GM21423 (cell line): ENCODE results near the gene ARFIP2.

ENCODE experiments used
- ATAC-seq: cut with Tn5 transposase; IDR thresholded peaks from one replicate; pipeline ENCODE4 v1.9.1; 2021; ENCODE audit warnings: mild to moderate bottlenecking, moderate library complexity; ENCODE audit not compliant: unreplicated experiment

The ARFIP2 gene

DNA sequence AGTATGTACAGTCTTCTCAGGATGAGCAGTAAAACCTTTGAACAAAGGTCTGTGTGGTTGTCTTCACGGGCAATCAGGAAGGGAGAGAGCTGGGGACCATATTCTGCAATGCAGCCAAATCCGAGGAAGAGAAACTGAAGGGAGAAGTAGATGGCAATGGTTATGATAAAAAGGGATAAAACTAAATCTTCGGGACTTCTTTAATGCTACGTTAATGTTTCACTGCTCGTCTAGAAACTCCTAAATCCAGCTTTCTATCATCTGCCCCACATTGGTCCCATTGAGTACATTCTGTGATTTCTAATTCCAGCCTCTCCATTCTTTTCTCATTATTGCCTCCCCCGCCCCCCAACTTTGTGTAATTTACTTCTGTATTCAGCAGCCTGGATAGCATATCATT lies 1.9 kb upstream of the ARFIP2 start:
- ATAC-seq: no peak

- no peak for ATAC-seq
Observed at GRCh38 chr11:6482441-6482840, 1.3 kb upstream of the ARFIP2 start.

DNA sequence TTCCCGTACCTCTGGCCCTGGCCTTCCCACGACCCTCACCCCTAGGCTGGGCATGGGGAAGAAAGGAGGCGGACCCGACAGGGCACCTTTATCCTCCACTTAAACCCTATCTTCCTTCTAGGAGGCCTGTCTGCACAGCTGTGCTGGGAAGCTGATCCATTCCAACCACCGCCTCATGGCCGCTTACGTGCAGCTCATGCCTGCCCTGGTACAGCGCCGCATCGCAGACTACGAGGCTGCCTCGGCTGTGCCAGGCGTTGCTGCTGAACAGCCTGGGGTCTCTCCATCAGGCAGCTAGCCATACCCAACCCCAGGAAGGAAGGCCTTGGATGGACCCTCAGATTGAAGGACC lies 769 bp upstream of the ARFIP2 start:
- no peak for ATAC-seq

DNA sequence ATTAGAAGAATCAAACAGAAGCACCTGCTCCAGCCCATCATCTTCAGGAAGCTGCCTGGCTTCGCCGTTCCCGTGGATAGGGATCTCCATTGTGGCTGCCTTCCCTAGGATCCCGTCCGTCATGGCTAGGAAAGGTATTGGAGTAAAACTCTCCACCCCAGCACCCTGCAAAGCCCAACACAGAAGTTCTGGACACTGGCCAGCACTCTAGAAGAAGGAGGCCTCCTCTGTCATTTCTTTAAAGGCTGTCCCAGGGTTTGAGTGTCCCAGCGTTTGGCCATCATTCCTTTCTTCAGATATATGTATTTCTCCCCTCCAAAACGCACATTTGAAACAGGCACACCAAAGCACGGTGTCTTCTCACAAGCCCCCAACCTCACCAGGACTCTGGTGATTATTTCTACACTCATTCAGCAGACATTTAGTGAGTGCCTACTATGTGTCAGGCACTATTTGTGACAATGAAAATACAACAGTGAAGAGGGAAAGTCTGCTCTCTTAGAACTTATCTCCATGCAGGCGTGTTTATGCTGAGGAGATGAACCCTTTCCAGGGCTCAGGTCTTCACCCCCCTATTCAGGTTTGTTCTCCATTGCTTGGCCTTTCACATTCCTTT lies 724 bp downstream of the ARFIP2 start:
- no peak for ATAC-seq

DNA sequence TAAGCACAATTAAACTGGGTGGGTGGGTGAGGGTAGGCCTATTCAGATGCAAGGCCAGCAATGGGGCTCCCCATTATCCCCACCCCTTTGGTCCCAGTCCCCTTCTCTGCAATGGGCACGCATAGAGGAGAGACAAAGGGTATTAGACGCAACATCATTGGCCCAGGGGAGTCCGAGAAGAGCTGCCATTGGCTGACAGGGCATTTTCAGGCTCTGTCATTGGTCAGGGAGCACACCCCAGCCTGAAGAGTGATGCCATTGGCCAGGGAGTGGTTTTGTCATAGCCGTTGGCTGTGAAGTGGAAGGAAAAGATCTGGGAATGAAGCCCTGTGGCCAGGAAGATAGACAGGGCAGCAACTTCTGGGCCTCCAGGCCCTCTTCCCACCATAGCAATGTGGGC lies 4.6 kb downstream of the ARFIP2 start:
- no peak for ATAC-seq

DNA sequence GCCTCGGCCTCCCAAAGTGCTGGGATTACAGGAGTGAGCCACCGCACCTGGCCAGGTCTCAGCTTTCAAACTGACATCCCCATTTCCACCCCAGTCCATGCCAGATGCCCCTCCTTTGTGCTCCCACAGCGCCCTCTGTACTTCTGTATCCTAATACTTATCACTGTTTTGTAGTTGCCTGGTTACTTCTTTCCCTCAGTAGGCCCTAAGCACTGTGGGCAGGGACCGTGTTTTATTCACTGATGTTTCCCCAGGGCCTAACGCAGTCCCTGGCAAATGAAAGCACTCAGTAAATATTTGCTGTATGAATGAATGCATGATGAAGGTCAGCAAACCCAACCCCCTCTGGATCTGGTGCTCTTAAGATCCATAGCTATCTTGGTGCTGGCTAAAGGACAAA lies 5.2 kb downstream of the ARFIP2 start:
- no peak for ATAC-seq

DNA sequence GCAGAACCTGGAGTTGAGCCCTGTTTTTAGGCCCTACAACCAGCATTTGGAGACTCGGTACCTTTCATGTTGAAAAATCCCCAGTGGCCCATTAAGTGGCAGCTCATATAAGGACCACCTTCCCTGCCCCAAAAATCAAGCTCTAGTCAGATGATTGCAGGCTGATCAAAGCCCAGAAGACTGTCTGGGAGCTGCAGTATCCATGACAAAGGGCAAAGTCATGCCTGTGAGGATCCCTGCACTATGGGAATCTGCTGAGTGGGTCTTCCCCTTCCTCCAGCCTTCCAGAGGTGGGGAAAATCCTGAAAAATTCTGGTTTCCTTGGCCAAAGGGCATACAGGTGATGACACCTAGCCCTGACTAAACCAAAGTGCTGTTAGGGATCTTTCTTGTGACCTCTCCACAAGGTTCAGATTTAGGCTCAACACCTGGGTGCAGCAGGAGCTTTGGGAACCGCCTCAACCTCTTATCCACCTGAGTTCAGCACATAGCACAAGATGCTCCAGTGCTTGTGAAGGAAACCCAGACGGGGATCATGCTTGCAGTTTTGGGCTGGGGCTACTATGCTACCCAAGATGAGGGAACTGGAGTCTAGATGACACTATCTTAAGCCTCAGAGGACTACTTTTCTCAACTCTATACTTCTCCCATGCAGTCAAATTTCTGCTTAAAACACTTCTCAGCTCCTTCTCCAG lies 6.2 kb downstream of the ARFIP2 start:
- ATAC-seq: no peak

GRCh38 chr11:6474413-6474792 lies 6.7 kb downstream of the ARFIP2 start:
- no peak for ATAC-seq

DNA sequence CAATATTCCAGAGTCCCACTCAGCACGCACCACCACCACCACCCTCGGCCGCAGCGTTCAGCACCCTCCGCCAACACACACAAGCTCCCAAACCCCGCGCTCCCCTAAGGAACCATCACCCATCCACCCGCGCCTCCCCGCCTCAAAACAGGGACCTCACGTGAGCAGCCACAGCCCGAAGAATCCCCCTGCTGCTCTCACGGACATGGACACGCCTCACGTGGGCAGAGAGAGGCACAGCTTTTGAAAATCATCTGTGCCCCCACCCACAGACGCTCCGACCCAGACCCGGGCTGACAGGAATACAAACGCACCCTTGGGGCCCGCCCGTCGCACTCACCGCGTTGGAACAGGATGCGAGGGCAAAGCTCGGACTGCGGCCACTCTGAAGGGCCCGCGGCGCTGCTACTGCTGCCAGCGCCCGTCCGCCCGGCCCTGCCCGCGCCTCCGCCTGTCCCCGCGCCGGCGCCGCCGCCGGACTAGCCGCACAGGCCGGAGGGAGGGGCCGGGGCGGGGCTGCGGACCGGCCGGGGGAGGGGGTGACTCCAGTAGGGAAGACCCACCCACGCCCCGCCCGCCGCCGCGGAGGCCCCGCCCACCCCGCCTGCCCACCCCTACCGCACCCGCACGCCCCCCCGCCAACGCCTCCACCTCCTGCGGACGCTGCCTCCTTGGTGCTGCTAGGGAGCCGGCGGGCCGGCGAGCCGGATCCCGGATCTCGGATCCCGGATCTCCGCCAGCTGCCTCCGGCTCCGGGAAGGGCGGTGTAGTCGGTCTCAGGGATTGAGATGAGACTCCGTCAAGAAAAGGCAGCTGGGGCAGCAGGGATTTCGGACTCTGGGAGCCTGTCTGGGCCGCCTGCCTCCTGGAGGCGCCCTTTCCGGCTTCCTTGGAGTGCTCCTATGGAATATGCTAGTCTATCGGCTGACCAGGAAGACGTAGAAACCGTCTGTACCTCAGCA lies 7.4 kb downstream of the ARFIP2 start, which contains the start of gene TRIM3:
Gene TRIM3 (minus strand): TSS at position 491 of the 962 bp plus-strand sequence. CDS start 8,246 bp downstream, outside the sequence.
- peak; percentile 67 for ATAC-seq

DNA sequence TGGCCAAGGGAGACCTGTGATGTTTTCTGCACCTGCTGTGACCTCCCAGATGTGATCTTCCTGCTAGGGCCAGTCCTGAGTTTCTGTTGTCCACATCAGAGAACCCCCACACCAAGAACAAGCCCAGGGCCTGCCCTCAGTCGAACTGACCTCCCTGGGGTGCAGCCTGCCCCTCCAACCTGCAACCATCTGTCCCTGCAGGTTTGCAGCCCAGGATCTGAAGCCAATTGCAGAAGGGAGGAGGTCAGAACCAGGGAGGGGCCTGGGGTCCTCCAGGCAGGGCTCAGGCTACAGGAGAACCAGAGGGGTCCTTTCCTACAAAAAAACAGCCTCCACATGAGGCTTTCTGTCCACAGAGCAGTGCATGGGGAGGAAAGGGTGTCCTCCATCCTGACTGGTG lies 8.2 kb downstream of the ARFIP2 start:
- no peak for ATAC-seq

- ATAC-seq: no peak
Observed at GRCh38 chr11:6469599-6469998, 11.5 kb downstream of the ARFIP2 start.

GRCh38 chr11:6468712-6469495 lies 12.2 kb downstream of the ARFIP2 start:
- peak; percentile 61 for ATAC-seq

GRCh38 chr11:6459099-6459450 lies 22.1 kb downstream of the ARFIP2 start:
- ATAC-seq: no peak

- no peak for ATAC-seq
Observed at GRCh38 chr11:6458352-6459098, 22.6 kb downstream of the ARFIP2 start.

DNA sequence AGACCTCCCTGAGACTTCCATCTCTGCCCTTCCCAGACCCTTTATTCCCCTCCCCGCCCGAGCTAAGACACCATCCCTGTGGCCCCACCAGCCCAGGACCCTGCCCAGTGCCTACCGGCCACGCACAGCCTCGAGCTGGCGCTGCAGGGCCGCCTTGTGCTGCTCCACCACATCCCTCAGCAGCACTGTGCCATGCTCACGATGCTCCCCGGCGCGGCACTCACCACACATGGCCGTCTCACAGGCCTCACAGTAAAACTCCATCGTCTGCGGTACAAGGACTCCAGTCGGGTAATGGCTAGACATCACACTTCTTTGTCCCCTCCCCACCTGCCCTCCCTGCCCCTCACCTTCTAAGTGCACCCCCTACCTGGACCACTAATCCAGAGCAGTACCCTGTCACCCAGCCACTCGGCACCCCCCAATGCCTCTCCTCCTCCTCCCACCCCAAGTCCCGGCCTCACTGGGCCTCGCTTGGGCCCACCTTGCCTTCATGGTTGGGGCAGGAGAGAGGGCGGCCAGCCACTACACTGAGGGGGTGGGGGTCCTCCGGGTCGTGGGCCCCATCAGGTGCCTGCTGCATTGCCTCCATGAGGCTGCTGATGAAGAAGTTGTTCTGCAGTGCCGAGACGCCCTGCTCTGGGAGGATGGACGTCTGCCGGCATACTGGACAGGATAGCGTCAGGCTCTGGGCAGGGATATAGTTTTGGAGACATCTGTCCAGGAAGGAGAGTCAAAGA lies 23.4 kb downstream of the ARFIP2 start:
- ATAC-seq: no peak

GRCh38 chr11:6456361-6457073 lies 24.6 kb downstream of the ARFIP2 start:
- no peak for ATAC-seq

DNA sequence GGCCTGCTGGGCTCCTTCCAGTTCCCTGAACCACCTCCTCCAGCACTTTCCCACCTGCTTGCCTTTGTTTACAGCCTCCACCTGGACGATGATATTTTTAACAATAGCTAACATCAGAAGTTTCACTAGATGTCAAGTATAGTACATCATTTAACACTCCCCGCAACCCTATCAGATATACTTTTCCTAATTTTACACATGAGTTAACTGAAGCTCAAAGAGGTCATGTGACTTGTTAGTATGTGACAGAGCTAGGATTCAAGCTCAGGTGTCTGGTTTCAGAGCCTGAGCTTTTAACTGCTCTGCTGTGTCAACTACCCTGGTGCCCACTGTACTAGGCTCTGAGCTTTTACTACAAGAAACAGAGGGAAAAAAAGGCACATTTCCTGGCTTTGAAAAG lies 26.1 kb downstream of the ARFIP2 start:
- no peak for ATAC-seq

GRCh38 chr11:6453152-6453551 lies 28.0 kb downstream of the ARFIP2 start:
- ATAC-seq: no peak

DNA sequence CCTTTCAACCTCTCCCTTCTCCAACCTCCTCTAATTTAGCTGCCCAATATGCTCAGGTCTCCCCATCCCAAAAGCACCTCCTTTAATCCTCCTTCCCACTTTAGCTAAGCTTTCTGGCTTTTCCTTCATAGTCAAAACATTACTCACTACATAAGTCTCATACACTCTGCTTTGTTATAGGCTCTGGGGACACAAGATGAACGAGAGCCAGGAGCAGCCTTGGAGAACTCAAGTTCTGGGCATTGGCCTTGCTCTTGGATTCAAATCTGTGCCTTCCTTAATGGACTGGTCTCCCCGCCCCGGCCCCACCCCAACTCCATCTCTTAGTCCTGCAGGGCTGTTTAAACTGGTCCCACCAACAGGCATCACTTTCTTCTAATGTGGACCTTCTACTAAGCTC lies 28.9 kb downstream of the ARFIP2 start:
- ATAC-seq: no peak
